WTC11 (cell line): Measurements from ENCODE around the gene SLC8A3. TPM values are rescaled to one million over a fixed set of nuclear protein-coding genes. Genes with fewer than 3 reads are reported as not detected.

Source experiments
- ATAC-seq: fragments of 200-7000 bp; cut with Tn5 transposase; 2 replicates; pipeline ENCODE4 v1.10.0; 2021; ENCODE audit warnings: mild to moderate bottlenecking, moderate library complexity
- CTCF ChIA-PET: fragments of 300-600 bp; sonication (Branson Sonifier 250); formaldehyde crosslinking; loops from one replicate; lab custom pipeline; 2021; ENCODE audit warnings: antibody characterized with exemption; lab: Charles Lee
- POLR2A ChIA-PET: fragments of 350-600 bp; sonication (Branson Sonifier 250); formaldehyde crosslinking; loops from one replicate; lab custom pipeline; 2021; ENCODE audit warnings: antibody characterized with exemption; lab: Charles Lee
- DNase-seq: peaks from one replicate; pipeline ENCODE4 v3.0.0; 2021; ENCODE audit warnings: low spot score
- H3K27ac Mint-ChIP-seq: 2 replicates; pipeline ENCODE4 v1.8.0; 2021; ENCODE audit warnings: mixed read lengths
- H3K27me3 Mint-ChIP-seq: 2 replicates; pipeline ENCODE4 v1.8.0; 2021; ENCODE audit warnings: low read depth, mild to moderate bottlenecking, moderate library complexity, mixed read lengths
- H3K36me3 Mint-ChIP-seq: 2 replicates; pipeline ENCODE4 v1.8.0; 2021; ENCODE audit warnings: mixed read lengths
- H3K4me1 Mint-ChIP-seq: 2 replicates; pipeline ENCODE4 v1.8.0; 2022; ENCODE audit warnings: mixed read lengths
- H3K4me3 Mint-ChIP-seq: 2 replicates; pipeline ENCODE4 v1.8.0; 2021; ENCODE audit warnings: mild to moderate bottlenecking, moderate library complexity, mixed read lengths
- H3K9me3 Mint-ChIP-seq: 2 replicates; pipeline ENCODE4 v1.8.0; 2021; ENCODE audit warnings: mixed read lengths
- AFF4 ChIP-seq: sonication (generic); formaldehyde crosslinking; IDR thresholded peaks from 2 replicates; pipeline ENCODE4 v1.8.1; 2023; ENCODE audit warnings: mild to moderate bottlenecking, missing genetic modification reagents, borderline replicate concordance
- ARID4B ChIP-seq: sonication (generic); formaldehyde crosslinking; IDR thresholded peaks from 2 replicates; pipeline ENCODE4 v1.8.0; 2023; ENCODE audit warnings: missing genetic modification reagents, mild to moderate bottlenecking, borderline replicate concordance
- ATF2 ChIP-seq: sonication (generic); formaldehyde crosslinking; IDR thresholded peaks from 2 replicates; pipeline ENCODE4 v1.8.1; 2022; ENCODE audit warnings: low read depth, missing genetic modification reagents, borderline replicate concordance
- CBFB ChIP-seq: sonication (generic); formaldehyde crosslinking; IDR thresholded peaks from 2 replicates; pipeline ENCODE4 v1.8.1; 2022; ENCODE audit warnings: mild to moderate bottlenecking, low read depth, missing genetic modification reagents
- ESRRA ChIP-seq: sonication (generic); formaldehyde crosslinking; IDR thresholded peaks from 2 replicates; pipeline ENCODE4 v1.8.1; 2022; ENCODE audit warnings: mild to moderate bottlenecking, missing genetic modification reagents, borderline replicate concordance
- FOXJ3 ChIP-seq: sonication (generic); formaldehyde crosslinking; IDR thresholded peaks from 2 replicates; pipeline ENCODE4 v1.9.0; 2021; ENCODE audit warnings: missing genetic modification reagents, mild to moderate bottlenecking, borderline replicate concordance
- HMGA2 ChIP-seq: fragments of 250-450 bp; sonication (Bioruptor Pico); IDR thresholded peaks from 2 replicates; pipeline ENCODE4 v1.4.0; 2021; ENCODE audit warnings: mild to moderate bottlenecking, moderate library complexity
- JAZF1 ChIP-seq: fragments of 250-450 bp; sonication (Bioruptor Pico); IDR thresholded peaks from 2 replicates; pipeline ENCODE4 v1.9.0; 2021; ENCODE audit warnings: moderate library complexity, mild to moderate bottlenecking, inconsistent platforms
- MLX ChIP-seq: sonication (generic); formaldehyde crosslinking; IDR thresholded peaks from 2 replicates; pipeline ENCODE4 v1.8.1; 2023; ENCODE audit warnings: mild to moderate bottlenecking, missing genetic modification reagents, moderate library complexity
- NR1H2 ChIP-seq: sonication (generic); formaldehyde crosslinking; IDR thresholded peaks from 2 replicates; pipeline ENCODE4 v1.9.0; 2021; ENCODE audit warnings: mild to moderate bottlenecking, moderate library complexity, missing genetic modification reagents
- NR2C2 ChIP-seq: sonication (generic); formaldehyde crosslinking; IDR thresholded peaks from 2 replicates; pipeline ENCODE4 v1.8.0; 2022; ENCODE audit warnings: mild to moderate bottlenecking, missing genetic modification reagents
- SMAD3 ChIP-seq: sonication (generic); formaldehyde crosslinking; IDR thresholded peaks from 2 replicates; pipeline ENCODE4 v1.8.0; 2022; ENCODE audit warnings: missing genetic modification reagents, mild to moderate bottlenecking, borderline replicate concordance
- SOX15 ChIP-seq: fragments of 250-450 bp; sonication (Bioruptor Pico); IDR thresholded peaks from 2 replicates; pipeline ENCODE4 v1.9.0; 2021; ENCODE audit warnings: mild to moderate bottlenecking
- TEAD1 ChIP-seq: sonication (generic); formaldehyde crosslinking; IDR thresholded peaks from 2 replicates; pipeline ENCODE4 v1.8.0; 2022; ENCODE audit warnings: mild to moderate bottlenecking, missing genetic modification reagents
- ZNF281 ChIP-seq: sonication (generic); formaldehyde crosslinking; IDR thresholded peaks from 2 replicates; pipeline ENCODE4 v1.8.0; 2023; ENCODE audit warnings: mild to moderate bottlenecking, missing genetic modification reagents
- ZNF396 ChIP-seq: fragments of 250-450 bp; sonication (Bioruptor Pico); IDR thresholded peaks from 2 replicates; pipeline ENCODE4 v1.8.0; 2021; ENCODE audit warnings: mild to moderate bottlenecking, moderate library complexity, borderline replicate concordance
- ZNF423 ChIP-seq: fragments of 250-450 bp; sonication (Bioruptor Pico); IDR thresholded peaks from 2 replicates; pipeline ENCODE4 v2.1.2; 2022; ENCODE audit warnings: mild to moderate bottlenecking, moderate library complexity
- ZNF425 ChIP-seq: fragments of 250-450 bp; sonication (Bioruptor Pico); conservative IDR thresholded peaks from 2 replicates; pipeline ENCODE4 v1.9.0; 2021; ENCODE audit warnings: mild to moderate bottlenecking
- ZNF512 ChIP-seq: sonication (generic); formaldehyde crosslinking; IDR thresholded peaks from 2 replicates; pipeline ENCODE4 v1.8.1; 2022; ENCODE audit warnings: missing genetic modification reagents, borderline replicate concordance
- total RNA-seq: library from RNA; stranded (reverse); gene quantifications from 3 replicates; pipeline ENCODE4 v1.2.3, GENCODE V29; 2021

SLC8A3 gene
- total RNA-seq, 1 experiment from 2014 or later, result 0.63 TPM

- no peak for TF ChIP-seq ZNF512
- TF ChIP-seq TEAD1 (CRISPR knock-in tag), result no peak
- TF ChIP-seq FOXJ3 (CRISPR knock-in tag), result no peak
- no peak for TF ChIP-seq ZNF281
- no peak for TF ChIP-seq CBFB (CRISPR knock-in tag)
- TF ChIP-seq SMAD3 (CRISPR knock-in tag), result no peak
- no peak for TF ChIP-seq ESRRA
- TF ChIP-seq SOX15 (CRISPR knock-in tag), result no peak
Measured at GRCh38 chr14:70192915-70193314, 4.2 kb upstream of the SLC8A3 start (continued).

- Mint-ChIP-seq H3K27me3 (peaks cover 60% of the 10 kb centered on the region), H3K27ac (no peak overlapping the region), H3K4me1 (peaks cover 37% of the 10 kb centered on the region), H3K36me3 (no peaks in the 10 kb centered on the region), H3K9me3 (peaks cover 15% of the 10 kb centered on the region), H3K4me3 (peak overlapping the region; percentile 65; the same call in 1 of the 2 replicates)
- ChIA-PET POLR2A (no interaction called here), CTCF (interaction anchor here (1.0 to 2.1 kb wide), 5 partner anchors 68 to 127 kb away, joined by 3 to 9 read pairs (median 5); no protein-coding TSS in a partner anchor)
- DNase-seq, result no peak
- no peak for ATAC-seq
- TF ChIP-seq NR1H2 (CRISPR knock-in tag) (no peak), AFF4 (CRISPR knock-in tag) (no peak), JAZF1 (CRISPR knock-in tag) (no peak), ZNF425 (no peak), ATF2 (no peak), ZNF423 (CRISPR knock-in tag) (no peak), ZNF396 (CRISPR knock-in tag) (no peak), ARID4B (CRISPR knock-in tag) (no peak), NR2C2 (CRISPR knock-in tag) (no peak), HMGA2 (CRISPR knock-in tag) (no peak), MLX (no peak)
Measured at GRCh38 chr14:70190156-70190555, 1.4 kb upstream of the SLC8A3 start.
